Activated CD4-positive, CD25-positive, alpha-beta regulatory T cell treated with anti-CD3 and anti-CD28 coated beads, Interleukin-2, amount 50 U/mL, for 16 hours (primary cell): Measurements from ENCODE around the gene SETDB1.

Experiments used
- DNase-seq: peaks from one replicate; pipeline ENCODE4 v3.0.0-alpha.2; 2020; ENCODE audit warnings: low read depth, low spot score

Gene SETDB1

GRCh38 chr1:150931773-150932172, 5.6 kb downstream of the SETDB1 start:
- DNase-seq = no peak

DNA sequence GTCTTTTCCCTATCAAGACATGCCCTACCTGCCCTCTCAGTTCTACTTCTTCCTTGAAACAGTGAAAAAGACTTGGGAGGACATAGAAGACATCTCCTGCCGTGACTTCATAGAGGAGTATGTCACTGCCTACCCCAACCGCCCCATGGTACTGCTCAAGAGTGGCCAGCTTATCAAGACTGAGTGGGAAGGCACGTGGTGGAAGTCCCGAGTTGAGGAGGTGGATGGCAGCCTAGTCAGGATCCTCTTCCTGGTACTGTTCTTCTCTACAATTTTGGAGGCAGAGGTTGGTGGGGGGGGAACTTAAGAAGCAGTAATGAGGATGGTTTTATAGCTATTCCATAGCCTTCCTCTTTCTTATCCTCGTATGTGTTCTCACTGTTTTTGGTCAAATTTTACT, 18.7 kb downstream of the SETDB1 start:
- DNase-seq = no peak

DNA sequence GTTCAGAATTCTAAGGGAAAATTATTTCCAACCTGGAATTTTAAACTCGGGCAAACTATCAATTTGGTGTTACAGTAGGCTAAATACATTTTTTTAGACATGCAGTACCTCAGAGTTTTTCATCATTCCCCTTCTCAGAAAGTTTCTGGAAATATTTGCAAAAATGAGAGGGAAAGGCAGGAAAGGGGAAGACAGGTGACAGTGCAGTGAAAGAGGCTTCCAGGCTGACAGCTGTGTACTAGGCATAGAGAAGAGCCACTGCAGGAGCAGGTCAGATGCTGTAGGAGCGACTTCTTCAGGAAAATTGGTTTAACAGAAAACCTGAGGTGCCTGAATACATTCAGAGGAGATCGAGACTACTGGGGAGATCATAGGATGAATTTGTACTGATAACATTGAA, 28.5 kb downstream of the SETDB1 start:
- no peak for DNase-seq

- DNase-seq = no peak
These were observed 29.1 kb downstream of the SETDB1 start for GRCh38 chr1:150955280-150955679.

DNA sequence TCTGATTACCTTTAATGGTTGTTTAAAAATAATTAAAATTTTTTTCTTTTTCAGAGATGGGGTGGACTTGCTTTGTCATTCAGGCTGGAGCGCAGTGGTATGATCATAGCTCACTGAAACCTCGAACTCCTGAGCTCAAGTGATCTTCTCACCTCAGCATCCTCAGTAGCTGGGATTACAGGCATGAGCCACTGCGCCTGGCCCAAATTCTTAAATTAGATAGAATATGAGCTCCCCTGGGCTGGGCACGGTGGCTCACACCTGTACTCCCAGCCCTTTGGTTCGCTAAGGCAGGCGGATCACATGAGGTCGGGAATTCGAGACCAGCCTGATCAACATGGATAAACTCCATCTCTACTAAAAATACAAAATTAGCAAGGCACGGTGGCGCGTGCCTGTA, 31.5 kb downstream of the SETDB1 start:
- DNase-seq = no peak

DNA sequence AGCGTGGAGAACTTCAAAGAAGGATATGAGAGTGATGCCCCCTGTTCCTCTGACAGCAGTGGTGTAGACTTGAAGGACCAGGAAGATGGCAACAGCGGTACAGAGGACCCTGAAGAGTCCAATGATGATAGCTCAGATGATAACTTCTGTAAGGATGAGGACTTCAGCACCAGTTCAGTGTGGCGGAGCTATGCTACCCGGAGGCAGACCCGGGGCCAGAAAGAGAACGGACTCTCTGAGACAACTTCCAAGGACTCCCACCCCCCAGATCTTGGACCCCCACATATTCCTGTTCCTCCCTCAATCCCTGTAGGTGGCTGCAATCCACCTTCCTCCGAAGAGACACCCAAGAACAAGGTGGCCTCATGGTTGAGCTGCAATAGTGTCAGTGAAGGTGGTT, 34.5 kb downstream of the SETDB1 start:
- DNase-seq = no peak

DNA sequence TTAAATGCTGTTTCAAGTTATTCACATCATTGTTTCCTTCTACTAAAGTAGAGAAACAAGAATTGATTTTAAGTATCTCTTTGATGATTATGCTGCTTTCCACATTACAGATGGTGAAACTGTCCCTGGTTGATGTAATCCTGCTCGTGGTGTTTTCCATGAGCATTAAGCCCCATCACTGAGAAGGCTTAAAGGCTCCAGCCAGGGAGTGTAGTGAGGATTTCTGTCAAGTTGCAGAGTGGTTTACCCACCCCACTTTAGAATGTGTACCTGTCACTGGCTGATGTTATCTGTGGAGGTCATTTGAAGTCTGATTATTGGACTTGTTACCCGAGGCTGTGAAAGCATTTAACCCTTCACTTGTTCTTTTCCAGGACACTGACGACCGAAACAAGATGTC, 35.6 kb downstream of the SETDB1 start:
- no peak for DNase-seq

- no peak for DNase-seq
These were observed 37.4 kb downstream of the SETDB1 start for GRCh38 chr1:150963321-150964163.

- DNase-seq = no peak
These were observed 38.0 kb downstream of the SETDB1 start for GRCh38 chr1:150964164-150964489.

- DNase-seq = no peak
These were observed 39.4 kb downstream of the SETDB1 start for GRCh38 chr1:150965605-150966004.

DNA sequence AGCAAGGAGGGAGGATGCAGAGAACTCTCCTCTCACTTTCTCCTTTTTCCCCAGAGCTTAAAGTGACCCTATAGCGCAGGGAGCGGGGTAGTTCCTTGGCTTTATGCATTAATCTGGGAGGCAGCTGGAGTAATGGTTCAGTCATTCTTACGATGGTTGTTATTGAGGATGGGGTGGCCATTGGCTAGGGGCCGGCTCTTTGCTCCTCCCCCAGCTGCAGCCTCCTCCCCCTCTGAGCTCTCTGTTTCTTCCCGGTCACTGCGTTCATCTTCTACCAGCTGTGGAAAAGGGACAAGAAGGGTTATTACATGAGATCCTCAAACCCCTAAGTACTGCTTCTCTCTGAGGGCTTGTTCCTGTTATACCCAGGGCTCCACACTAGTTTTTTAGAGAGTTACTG, 39.8 kb downstream of the SETDB1 start:
- DNase-seq = no peak

GRCh38 chr1:150967936-150968335, 41.8 kb downstream of the SETDB1 start:
- no peak for DNase-seq

GRCh38 chr1:150968491-150968890, 42.3 kb downstream of the SETDB1 start:
- no peak for DNase-seq

DNA sequence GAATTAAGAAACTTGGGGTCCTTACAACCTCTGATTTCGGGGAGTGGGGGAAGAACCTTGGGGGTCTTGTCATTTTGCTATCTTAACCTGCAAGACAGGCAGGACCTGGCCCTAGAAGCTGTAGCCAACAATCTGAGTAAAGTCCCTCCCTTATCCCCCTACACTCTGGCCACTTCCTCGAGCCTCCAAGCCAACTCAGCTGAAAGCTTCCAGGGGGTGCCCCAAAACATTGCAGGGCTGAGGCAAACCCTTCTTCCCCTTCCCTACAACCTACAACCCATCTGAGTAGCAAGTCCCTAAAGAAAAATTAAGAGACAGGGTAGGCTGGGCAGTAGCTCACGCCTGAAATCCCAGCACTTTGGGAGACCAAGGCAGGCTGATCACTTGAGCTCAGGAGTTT, 43.5 kb downstream of the SETDB1 start:
- no peak for DNase-seq

DNA sequence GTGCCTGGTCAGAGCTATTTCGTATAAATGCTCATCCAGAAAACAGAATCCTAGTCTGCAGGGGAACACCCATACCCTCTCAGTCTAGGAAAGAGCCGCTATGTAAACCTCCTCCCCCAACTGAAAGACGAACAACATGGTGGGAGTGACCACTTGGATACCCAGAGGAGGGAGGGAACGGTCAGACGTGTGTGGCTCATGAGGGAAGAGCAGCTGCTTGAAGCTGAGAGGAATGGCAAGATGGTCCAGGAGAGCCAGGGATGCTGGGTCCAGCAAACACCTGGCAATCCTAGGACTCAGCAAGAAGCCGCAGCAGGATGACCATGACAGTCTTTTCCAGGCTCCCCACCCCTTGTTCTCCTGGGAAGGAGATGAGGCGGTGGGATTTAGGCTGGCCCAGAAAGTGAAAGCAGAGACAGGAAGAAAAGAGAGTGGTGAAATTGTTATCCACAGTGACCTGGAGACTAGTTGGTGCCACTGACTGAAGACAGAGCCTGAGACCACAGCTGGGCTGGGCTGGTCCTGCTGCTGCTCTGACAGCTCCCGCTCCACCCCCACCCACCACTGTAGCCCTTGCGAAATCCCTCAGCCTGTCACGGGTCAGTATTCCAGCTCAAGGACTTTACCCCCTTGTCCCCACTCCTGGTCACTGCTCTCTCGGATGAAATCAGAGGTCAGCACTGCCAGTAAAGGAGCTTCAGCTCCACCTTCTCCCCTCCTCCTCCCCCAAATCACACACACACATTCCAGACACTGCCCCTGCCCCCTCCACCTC, 44.8 kb downstream of the SETDB1 start:
- DNase-seq = no peak

- DNase-seq = no peak
These were observed 45.6 kb downstream of the SETDB1 start for GRCh38 chr1:150971583-150972416.

- no peak for DNase-seq
These were observed 46.3 kb downstream of the SETDB1 start for GRCh38 chr1:150972417-150972940.

DNA sequence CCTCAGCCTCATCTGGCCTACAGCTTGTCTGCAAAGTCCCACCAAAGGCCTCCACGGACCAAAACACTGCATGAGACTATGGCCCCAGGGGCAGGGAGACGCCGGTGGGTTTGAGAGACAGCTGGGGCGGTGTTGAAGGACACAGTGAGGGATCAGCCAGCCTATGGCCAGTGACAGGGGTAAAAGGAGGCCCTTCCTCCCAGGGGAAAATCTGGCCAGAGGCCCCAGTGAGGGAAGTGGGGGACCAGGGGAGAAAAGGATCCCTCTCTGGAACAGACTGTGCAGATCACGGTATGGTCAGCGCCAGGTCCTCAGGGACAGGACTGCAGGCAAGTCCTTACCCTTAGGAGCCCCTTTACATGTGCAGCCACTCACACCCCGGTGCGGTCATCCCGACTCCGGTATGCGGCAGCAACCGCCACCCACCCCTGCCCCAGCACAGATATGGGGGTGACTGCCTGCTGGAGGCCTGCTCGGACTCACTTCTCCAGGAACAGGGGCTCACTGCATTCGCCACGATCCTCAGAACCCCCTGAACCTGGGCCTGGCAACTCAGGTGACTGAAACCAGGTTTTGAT, 47.2 kb downstream of the SETDB1 start:
- DNase-seq = no peak

DNA sequence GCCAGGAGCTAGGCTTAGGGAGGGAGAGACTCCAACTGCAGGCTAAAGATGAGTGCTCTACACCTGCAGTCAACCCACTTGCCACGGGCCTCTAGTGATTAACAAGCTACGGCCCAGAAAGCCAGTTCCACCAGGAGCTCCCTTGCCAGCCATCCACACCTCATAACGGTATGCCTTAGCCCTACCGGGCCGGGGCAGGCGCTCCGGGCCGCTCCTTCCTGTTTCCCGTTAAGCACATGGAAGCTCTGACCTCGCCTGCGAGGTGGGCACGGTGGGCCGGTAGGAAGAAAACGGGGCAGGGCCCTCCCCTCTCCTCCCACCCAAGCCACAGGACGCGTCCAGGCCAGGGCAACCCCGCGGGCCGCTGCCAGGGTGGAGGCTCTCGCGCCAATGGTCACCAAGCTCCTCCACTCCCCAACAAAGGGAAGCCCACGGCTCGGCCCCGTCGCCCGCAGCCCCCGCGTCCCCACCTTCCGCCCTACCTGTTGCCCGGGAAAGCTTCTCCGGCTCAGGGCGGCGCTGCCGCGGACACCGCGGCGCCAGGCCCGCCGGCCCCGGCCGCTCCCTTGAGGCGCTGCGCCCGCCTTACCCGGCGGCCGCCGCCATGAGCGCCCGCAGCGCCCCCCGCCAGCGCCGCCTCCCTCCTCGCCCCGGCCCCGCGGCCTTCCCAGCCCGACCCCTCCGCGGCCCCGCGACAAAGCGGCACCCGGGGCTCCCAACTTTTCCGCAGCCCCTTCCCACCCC, 47.8 kb downstream of the SETDB1 start:
- DNase-seq = no peak

DNA sequence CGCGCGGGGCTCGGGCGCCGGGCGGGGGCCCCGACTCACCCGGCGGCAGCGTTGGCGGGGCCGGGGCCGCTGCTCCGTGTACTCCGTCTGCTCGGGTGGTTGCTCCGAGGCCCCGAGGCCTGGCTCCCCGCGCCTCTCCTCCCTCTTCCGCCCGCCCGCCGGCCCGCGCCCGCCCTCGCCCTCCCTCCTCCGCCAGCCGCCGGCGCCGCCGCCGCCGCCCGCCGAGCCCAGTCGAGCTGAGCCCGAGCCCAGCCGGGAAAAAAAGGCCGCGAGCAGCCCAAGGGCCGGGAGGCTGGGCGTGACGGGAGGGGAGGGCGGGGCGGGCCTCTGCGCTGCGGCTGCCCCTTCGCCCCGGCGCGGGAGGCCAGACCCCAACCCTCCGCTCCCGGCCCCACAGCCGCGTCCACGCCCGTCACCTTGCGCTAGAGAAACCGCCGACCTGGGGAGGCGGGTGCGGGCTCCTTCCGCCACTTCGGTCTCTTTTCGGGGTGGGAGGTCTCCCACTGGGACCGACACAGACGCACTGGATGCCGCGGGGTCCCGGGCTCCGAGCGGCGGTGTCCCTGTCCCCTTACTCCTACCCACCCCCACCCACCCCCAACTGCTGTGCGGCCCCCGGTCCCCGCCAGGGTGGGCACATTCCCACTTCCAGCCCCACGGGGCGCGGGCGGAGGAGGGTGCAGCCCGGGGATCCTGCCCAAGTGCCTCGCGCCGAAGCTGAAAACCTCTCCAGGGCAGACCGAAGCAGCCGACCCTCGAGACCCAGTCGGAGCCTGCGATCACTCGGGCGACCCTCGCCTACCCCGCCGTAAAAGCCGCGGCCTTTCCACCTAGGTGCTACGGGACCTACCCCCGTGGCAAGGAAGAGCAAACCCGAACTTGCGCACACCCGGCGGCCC, 48.7 kb downstream of the SETDB1 start, which contains the start of gene CERS2:
CERS2 (minus strand) TSS at position 256 of the 899 bp plus-strand sequence. CDS start 5,745 bp downstream, outside the sequence.
- no peak for DNase-seq
